Measurements from ENCODE around the gene OR52H1. TPM values are rescaled to one million over a fixed set of nuclear protein-coding genes. Genes with fewer than 3 reads are reported as not detected.
A peak's percentile ranks its signal among the peaks of the same experiment; 100 is the strongest.

Gene OR52H1
- 1 to 10 TPM in 3 of 7 donors, under 1 TPM in 4; 0.26 to 3.6 (median 0.89) TPM for total RNA-seq
- polyA plus RNA-seq, result under 1 TPM in 1 of 2 donors, not detected in 1; 0.07 TPM
- long read RNA-seq, donor 1, result 0 reads
- long read RNA-seq, donor 2, result 0 reads
- long read RNA-seq, donor 3, result 0 reads

DNA sequence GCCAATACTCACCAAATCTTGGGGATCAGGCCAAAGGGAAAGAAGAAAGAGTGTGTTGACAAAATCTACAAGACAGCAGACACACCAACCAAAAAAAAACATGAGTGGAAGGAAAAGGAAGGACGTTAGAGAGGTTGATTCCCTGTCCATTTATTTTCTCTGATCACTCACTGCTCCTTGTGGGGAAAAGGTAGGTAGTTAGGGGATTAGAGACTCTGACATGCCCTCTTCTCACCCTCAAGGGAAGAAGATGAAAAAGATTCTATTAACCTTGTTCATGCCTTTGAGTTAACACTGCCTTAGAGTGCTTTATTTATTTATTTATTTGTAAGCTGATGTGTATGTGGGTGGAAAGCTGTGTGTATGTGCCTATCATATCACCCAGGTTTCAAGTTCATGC is at the start of gene OR52H1:
Gene OR52H1, minus strand, starts transcription at position 101 of the 400 bp plus-strand sequence. CDS start 3,035 bp downstream, outside the sequence.
- DNase-seq, result no peak
- 50 to 57% (median 57%) methylated on average over 1 of the region's 1 CpG for WGBS, 3 donors
- intact Hi-C loops (cut with DNase I), result no loop called here
- TF ChIP-seq, protein P1, sequence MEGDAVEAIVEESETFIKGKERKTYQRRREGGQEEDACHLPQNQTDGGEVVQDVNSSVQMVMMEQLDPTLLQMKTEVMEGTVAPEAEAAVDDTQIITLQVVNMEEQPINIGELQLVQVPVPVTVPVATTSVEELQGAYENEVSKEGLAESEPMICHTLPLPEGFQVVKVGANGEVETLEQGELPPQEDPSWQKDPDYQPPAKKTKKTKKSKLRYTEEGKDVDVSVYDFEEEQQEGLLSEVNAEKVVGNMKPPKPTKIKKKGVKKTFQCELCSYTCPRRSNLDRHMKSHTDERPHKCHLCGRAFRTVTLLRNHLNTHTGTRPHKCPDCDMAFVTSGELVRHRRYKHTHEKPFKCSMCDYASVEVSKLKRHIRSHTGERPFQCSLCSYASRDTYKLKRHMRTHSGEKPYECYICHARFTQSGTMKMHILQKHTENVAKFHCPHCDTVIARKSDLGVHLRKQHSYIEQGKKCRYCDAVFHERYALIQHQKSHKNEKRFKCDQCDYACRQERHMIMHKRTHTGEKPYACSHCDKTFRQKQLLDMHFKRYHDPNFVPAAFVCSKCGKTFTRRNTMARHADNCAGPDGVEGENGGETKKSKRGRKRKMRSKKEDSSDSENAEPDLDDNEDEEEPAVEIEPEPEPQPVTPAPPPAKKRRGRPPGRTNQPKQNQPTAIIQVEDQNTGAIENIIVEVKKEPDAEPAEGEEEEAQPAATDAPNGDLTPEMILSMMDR (IDR thresholded peaks at IDR 0.05), result no peak
- TF ChIP-seq EP300 (IDR thresholded peaks at IDR 0.05) (no peak), POLR2A (IDR thresholded peaks at IDR 0.05) (no peak)
- Histone ChIP-seq H3K27ac (no peak within 1 kb of the TSS), H3K4me1 (ENCODE audit: insufficient read depth) (no peaks in the 10 kb centered on the region), H3K36me3 (no peaks in the 10 kb centered on the region), H3K27me3 (no peaks in the 10 kb centered on the region), H3K9me3 (no peaks in the 10 kb centered on the region), H3K4me3 (no peak within 1 kb of the TSS)

DNA sequence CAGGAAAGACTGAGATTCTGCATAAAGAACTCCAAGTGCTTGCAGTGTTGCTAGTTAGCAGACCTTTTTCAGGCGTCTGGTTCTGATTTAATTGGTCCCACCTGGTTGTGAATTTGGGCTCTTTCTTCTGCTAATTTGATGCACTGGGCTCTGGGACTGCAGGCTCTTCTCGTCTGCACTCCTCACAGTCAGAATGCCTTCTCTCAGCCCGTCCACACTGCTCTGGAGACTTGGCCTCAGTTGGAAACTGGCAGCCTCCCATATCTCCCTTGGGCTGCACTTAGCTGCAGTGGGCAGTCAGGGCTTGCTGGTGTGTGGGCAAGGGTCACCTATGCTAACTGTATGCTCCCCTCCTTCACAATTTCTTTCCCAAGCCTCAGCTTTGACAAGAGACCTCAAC is 49.6 kb upstream of the OR52H1 start:
- Histone ChIP-seq H3K9me3 (no peaks in the 10 kb centered on the region), H3K4me1 (ENCODE audit: insufficient read depth) (peaks cover 7% of the 10 kb centered on the region), H3K4me3 (no peak overlapping the region), H3K27ac (no peak overlapping the region), H3K36me3 (no peaks in the 10 kb centered on the region), H3K27me3 (no peaks in the 10 kb centered on the region)
- TF ChIP-seq EP300 (IDR thresholded peaks at IDR 0.05) (no peak), POLR2A (IDR thresholded peaks at IDR 0.05) (no peak)
- TF ChIP-seq, protein P1 (IDR thresholded peaks at IDR 0.05), result no peak
- DNase-seq, result no peak
- WGBS, 3 donors, result 24 to 27% (median 25%) methylated on average over 3 of the region's 3 CpGs
- intact Hi-C loops (cut with DNase I), result loop anchor here in 1 of 4 donors (10.0 kb wide), 1 partner anchor 87 kb away; the partner anchor contains the start of genes TRIM22 and TRIM5

- DNase-seq, result peak; percentile 71 to 83 (median 74)
- WGBS, 3 donors, result 5 to 7% (median 6%) methylated on average over 20 of the region's 20 CpGs
- intact Hi-C loops (cut with DNase I), result loop anchor here in 1 of 4 donors (10.0 kb wide), 1 partner anchor 88 kb away; the partner anchor contains the start of genes TRIM22 and TRIM5
- H3K4me3 ChIP-seq, result peak within 1 kb of the TSS; percentile 40
- H3K27me3 ChIP-seq, result no peaks in the 10 kb centered on the region
- H3K4me1 ChIP-seq (ENCODE audit: insufficient read depth), result peaks cover 7% of the 10 kb centered on the region
- no peaks in the 10 kb centered on the region for H3K9me3 ChIP-seq
- H3K36me3 ChIP-seq, result no peaks in the 10 kb centered on the region
- peak within 1 kb of the TSS in 1 of 2 donors; percentile 55 for H3K27ac ChIP-seq
- TF ChIP-seq POLR2A (IDR thresholded peaks at IDR 0.05) (no peak), EP300 (IDR thresholded peaks at IDR 0.05) (no peak)
- TF ChIP-seq, protein P1 (IDR thresholded peaks at IDR 0.05), result no peak
Observed at GRCh38 chr11:5596607-5597201, 48.4 kb upstream of the OR52H1 start, which contains the start of gene TRIM6. Gene TRIM6 (plus strand): TSS chr11:5596637. CDS start chr11:5596898, 261 bp downstream.

GRCh38 chr11:5593146-5593545 is 44.8 kb upstream of the OR52H1 start:
- Histone ChIP-seq H3K4me3 (no peak overlapping the region), H3K27me3 (no peaks in the 10 kb centered on the region), H3K4me1 (ENCODE audit: insufficient read depth) (peaks cover 6% of the 10 kb centered on the region), H3K9me3 (no peaks in the 10 kb centered on the region), H3K36me3 (no peaks in the 10 kb centered on the region), H3K27ac (no peak overlapping the region)
- WGBS, 3 donors, result 18 to 44% (median 26%) methylated on average over 1 of the region's 1 CpG
- no peak for DNase-seq
- TF ChIP-seq EP300 (IDR thresholded peaks at IDR 0.05) (no peak), POLR2A (IDR thresholded peaks at IDR 0.05) (no peak)
- TF ChIP-seq, protein P1 (IDR thresholded peaks at IDR 0.05), result no peak
- intact Hi-C loops (cut with DNase I), result loop anchor here in 1 of 4 donors (10.0 kb wide), 1 partner anchor 92 kb away; the partner anchor contains the start of genes TRIM22 and TRIM5

Measured in ovary (tissue), 10 donors.